AG10803 (cell line): ENCODE measurements around the gene CT55.
"Not testable (repeated sequence)": the region's sequence is repeated elsewhere in the genome, so short reads cannot be mapped to it uniquely, and the experiment has no call there.

Source experiments
- DNase-seq: peaks from one replicate; pipeline ENCODE4 v3.0.0; 2010; ENCODE audit warnings: low read depth
- H3K4me3 ChIP-seq: 2 replicates; pipeline ENCODE4 v1.5.1; 2011; ENCODE audit warnings: mild to moderate bottlenecking, low read length, control low read depth
- CTCF ChIP-seq: conservative IDR thresholded peaks from 2 replicates; pipeline ENCODE4 v1.5.1; 2011; ENCODE audit warnings: mild to moderate bottlenecking, low read length, control low read depth, inconsistent platforms

Gene CT55

GRCh38 chrX:135185795-135186443 lies 14.7 kb upstream of the CT55 start:
- DNase-seq = peak; percentile 62
- peak; percentile 68 for TF ChIP-seq CTCF
- no peak overlapping the region for H3K4me3 ChIP-seq

GRCh38 chrX:135178636-135179035 lies 7.4 kb upstream of the CT55 start:
- no peak for DNase-seq

GRCh38 chrX:135170468-135170867 lies 730 bp downstream of the CT55 start:
- no peak overlapping the region for H3K4me3 ChIP-seq
- no peak for DNase-seq
- TF ChIP-seq CTCF = no peak

More at GRCh38 chrX:135178636-135179035, 7.4 kb upstream of the CT55 start:
- TF ChIP-seq CTCF = no peak
- no peak overlapping the region for H3K4me3 ChIP-seq

DNA sequence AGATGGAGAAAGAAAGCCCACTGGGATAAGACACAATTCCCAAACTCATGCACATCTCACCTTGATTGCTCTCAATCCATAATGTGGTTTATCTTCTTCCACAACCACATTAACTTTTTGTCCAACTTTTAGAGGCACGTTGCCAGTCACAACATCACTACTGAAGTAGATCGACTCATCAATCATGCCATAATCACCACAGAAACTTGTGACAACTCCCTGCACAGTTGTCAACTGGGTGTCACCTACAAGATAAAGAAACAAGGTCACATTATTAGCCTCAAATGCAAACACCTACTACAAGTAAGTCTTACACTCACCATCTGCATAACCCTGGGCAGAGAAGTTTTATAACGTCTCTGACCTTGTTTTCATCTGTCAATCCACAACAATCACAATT lies 1.7 kb downstream of the CT55 start:
- not testable (repeated sequence) for DNase-seq, H3K4me3 ChIP-seq

- TF ChIP-seq CTCF = no peak
- no peak for DNase-seq
Observed at GRCh38 chrX:135168486-135168885, 2.7 kb downstream of the CT55 start.

GRCh38 chrX:135154688-135155087 lies 16.5 kb downstream of the CT55 start:
- DNase-seq, H3K4me3 ChIP-seq: not testable (repeated sequence)

More at GRCh38 chrX:135168486-135168885, 2.7 kb downstream of the CT55 start:
- H3K4me3 ChIP-seq = no peak overlapping the region

- not testable (repeated sequence) for H3K4me3 ChIP-seq
Observed at GRCh38 chrX:135126145-135126544, 45.1 kb downstream of the CT55 start.

GRCh38 chrX:135120056-135120576 lies 51.1 kb downstream of the CT55 start, which contains the start of gene ETDB:
Gene ETDB (minus strand): TSS chrX:135120526. CDS start chrX:135119261, 1,265 bp downstream.
- not testable (repeated sequence) for H3K4me3 ChIP-seq, DNase-seq

More at GRCh38 chrX:135126145-135126544, 45.1 kb downstream of the CT55 start:
- not testable (repeated sequence) for DNase-seq

- not testable (repeated sequence) for DNase-seq, H3K4me3 ChIP-seq
Observed at GRCh38 chrX:135116064-135116463, 55.1 kb downstream of the CT55 start.

- TF ChIP-seq CTCF = no peak
- DNase-seq = no peak
- no peak overlapping the region for H3K4me3 ChIP-seq
Observed at GRCh38 chrX:135114392-135114791, 56.8 kb downstream of the CT55 start.
